Measurements from ENCODE around the gene LY6G6D. TPM values are rescaled to one million over a fixed set of nuclear protein-coding genes. Genes with fewer than 3 reads are reported as not detected.

Gene LY6G6D
- total RNA-seq, 1 experiment from 2014 or later: not detected

DNA sequence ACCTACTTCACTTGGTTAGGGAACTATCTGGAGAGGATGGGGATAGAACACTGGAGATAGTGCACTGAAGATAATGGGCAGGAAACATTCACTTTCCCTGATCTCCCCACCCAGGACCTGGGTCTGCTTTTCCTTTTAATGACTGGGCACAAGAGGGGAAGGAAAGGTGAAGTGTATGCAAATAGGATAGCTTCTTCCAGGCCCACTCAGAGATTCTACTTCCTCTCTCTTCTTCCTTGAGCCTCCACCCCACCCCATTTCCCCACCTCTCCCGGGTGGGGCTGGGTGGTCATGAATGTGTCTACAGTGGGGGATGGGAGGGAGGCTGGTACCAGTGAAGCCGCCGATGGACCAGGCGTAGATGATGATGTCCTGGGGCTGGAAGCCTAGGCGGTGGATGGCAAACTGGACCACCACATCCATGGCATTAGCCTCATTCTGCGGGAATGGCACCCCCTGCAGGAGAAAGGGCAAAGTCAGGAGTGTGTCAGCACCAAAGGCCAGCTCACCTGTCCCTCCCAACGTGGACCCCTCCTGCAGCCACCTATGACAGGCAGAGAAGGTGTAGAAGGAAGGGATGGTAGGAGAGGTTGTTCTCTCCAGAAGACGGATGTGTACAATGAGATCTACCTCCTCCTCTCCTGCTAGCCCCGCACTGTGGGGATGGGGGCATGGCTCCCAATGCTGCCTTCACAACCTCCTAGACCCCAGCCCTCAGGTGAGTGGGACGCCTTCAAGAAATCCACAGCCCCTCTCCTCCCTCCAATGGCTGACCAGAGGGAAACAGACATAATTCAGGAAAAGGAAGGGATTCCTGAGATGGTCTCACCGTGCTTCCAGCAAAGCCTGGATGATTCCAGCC, 25.7 kb upstream of the LY6G6D start:
- ChIA-PET POLR2A (interaction anchor here (1.3 kb wide), 1 partner anchor 14 kb away, joined by 4 read pairs; no protein-coding TSS in a partner anchor), CTCF (interaction anchor here (0.5 to 2.2 kb wide), 33 partner anchors 9 to 488 kb away, joined by 3 to 20 read pairs (median 4); partner anchors contain the start of genes ABHD16A, APOM, ATP6V1G2 and C6orf47)
- peak; percentile 69 for DNase-seq (ENCODE audit: low spot score)
- peak; percentile 86 for ATAC-seq
- no peak overlapping the region for H3K4me3 Mint-ChIP-seq
- TF ChIP-seq CREB1 (CRISPR knock-in tag; IDR thresholded peaks at IDR 0.05): no peak
- no peaks in the 10 kb centered on the region for H3K27me3 Mint-ChIP-seq (ENCODE audit: low read depth)
- H3K9me3 Mint-ChIP-seq: no peaks in the 10 kb centered on the region
- no peak overlapping the region for H3K27ac Mint-ChIP-seq
- H3K4me1 Mint-ChIP-seq: no peaks in the 10 kb centered on the region
- H3K36me3 Mint-ChIP-seq: peaks cover 15% of the 10 kb centered on the region

DNA sequence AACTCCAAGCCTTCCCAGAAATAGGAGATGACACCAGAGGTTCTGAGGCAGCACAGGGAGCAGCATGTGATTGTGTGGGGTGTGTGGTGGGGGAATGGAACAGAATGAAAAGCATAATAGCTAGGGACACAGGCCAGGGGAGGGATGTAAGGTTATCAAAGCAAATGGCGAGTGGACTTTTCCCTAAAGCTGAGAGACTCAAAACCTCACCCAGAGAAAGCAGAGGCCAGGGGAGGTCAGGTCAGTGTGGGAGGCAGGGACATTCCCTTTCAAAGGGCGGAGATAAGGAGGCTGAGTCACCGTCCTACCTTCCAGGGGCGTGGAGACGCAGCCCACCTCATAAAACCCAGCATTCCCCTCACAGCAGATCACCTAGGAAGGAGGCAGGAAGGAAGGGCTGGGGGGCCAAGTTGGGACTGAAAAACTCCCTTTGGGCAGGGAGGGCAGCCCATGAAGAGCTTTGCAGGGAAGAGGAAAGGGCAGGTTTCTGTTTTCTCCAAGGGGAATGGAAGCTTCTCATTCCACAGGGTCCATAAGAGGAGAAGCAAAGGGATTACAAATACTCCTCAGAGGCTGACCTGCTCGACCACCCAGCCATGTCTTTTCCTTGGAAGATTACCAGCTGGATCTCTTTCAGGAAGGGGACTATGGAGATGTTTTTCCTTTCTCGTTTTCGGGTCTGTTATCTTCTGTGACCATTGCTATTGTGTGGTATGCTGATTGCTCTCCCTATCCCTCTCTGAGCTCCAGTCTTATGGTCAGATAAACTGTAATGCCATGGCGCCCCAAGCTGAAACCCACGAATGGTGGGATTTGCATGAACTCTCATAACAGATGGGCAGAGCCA, 24.7 kb upstream of the LY6G6D start:
- Mint-ChIP-seq H3K9me3 (no peaks in the 10 kb centered on the region), H3K27ac (no peak overlapping the region), H3K36me3 (peaks cover 19% of the 10 kb centered on the region), H3K4me1 (no peaks in the 10 kb centered on the region), H3K4me3 (no peak overlapping the region), H3K27me3 (ENCODE audit: low read depth) (no peaks in the 10 kb centered on the region)
- TF ChIP-seq TCF7 (CRISPR knock-in tag; IDR thresholded peaks at IDR 0.05; ENCODE audit: low read depth): no peak
- TF ChIP-seq ATF1 (CRISPR knock-in tag; IDR thresholded peaks at IDR 0.05): no peak
- ChIA-PET POLR2A (interaction anchor here (1.3 kb wide), 1 partner anchor 13 kb away, joined by 4 read pairs; no protein-coding TSS in a partner anchor), CTCF (interaction anchor here (0.5 to 2.2 kb wide), 35 partner anchors 10 to 487 kb away, joined by 3 to 20 read pairs (median 4); partner anchors contain the start of genes ABHD16A, APOM, ATP6V1G2 and C6orf47)
- DNase-seq (ENCODE audit: low spot score) (no peak), ATAC-seq (no peak)

DNA sequence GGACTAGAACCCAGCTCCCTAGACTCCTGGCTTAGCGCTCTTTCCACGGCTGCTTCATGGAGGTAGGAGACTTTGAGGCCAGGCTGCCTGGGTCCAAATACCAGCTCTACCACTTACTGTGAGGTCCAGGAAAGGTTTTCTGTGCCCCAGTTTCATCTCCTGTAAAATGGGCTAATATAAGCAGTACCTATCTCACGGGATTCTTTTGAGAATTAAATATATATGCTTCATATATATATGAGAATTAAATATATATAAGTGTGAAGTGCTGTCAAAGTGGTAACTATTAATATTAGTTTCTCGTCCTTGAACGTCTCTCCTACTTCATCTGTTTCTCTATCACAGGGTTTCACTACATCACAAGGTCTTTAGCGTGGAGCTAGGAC, 24.1 kb upstream of the LY6G6D start:
- H3K4me3 Mint-ChIP-seq: no peak overlapping the region
- TF ChIP-seq KAT7 (CRISPR knock-in tag; IDR thresholded peaks at IDR 0.05; ENCODE audit: borderline replicate concordance) (no peak), NFATC4 (CRISPR knock-in tag; IDR thresholded peaks at IDR 0.05) (no peak), CREM (CRISPR knock-in tag; IDR thresholded peaks at IDR 0.05) (no peak), JAZF1 (CRISPR knock-in tag; IDR thresholded peaks at IDR 0.05) (no peak), HMGA2 (CRISPR knock-in tag; IDR thresholded peaks at IDR 0.05) (no peak), ZNF416 (CRISPR knock-in tag; IDR thresholded peaks at IDR 0.05) (no peak), JUN (CRISPR knock-in tag; IDR thresholded peaks at IDR 0.05) (no peak), CBFB (CRISPR knock-in tag; IDR thresholded peaks at IDR 0.05; ENCODE audit: low read depth) (no peak), CREB1 (CRISPR knock-in tag; IDR thresholded peaks at IDR 0.05) (no peak), GTF2I (CRISPR knock-in tag; conservative IDR thresholded peaks at IDR 0.05) (no peak)
- TF ChIP-seq, protein P1, sequence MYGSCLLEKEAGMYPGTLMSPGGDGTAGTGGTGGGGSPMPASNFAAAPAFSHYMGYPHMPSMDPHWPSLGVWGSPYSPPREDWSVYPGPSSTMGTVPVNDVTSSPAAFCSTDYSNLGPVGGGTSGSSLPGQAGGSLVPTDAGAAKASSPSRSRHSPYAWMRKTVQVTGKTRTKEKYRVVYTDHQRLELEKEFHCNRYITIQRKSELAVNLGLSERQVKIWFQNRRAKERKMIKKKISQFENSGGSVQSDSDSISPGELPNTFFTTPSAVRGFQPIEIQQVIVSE (CRISPR knock-in tag; IDR thresholded peaks at IDR 0.05; ENCODE audit: borderline replicate concordance): no peak
- TF ChIP-seq, protein P2, sequence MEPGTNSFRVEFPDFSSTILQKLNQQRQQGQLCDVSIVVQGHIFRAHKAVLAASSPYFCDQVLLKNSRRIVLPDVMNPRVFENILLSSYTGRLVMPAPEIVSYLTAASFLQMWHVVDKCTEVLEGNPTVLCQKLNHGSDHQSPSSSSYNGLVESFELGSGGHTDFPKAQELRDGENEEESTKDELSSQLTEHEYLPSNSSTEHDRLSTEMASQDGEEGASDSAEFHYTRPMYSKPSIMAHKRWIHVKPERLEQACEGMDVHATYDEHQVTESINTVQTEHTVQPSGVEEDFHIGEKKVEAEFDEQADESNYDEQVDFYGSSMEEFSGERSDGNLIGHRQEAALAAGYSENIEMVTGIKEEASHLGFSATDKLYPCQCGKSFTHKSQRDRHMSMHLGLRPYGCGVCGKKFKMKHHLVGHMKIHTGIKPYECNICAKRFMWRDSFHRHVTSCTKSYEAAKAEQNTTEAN (CRISPR knock-in tag; IDR thresholded peaks at IDR 0.05): no peak
- TF ChIP-seq, protein P3, sequence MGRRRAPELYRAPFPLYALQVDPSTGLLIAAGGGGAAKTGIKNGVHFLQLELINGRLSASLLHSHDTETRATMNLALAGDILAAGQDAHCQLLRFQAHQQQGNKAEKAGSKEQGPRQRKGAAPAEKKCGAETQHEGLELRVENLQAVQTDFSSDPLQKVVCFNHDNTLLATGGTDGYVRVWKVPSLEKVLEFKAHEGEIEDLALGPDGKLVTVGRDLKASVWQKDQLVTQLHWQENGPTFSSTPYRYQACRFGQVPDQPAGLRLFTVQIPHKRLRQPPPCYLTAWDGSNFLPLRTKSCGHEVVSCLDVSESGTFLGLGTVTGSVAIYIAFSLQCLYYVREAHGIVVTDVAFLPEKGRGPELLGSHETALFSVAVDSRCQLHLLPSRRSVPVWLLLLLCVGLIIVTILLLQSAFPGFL (CRISPR knock-in tag; IDR thresholded peaks at IDR 0.05; ENCODE audit: borderline replicate concordance): no peak
- TF ChIP-seq, protein P4, sequence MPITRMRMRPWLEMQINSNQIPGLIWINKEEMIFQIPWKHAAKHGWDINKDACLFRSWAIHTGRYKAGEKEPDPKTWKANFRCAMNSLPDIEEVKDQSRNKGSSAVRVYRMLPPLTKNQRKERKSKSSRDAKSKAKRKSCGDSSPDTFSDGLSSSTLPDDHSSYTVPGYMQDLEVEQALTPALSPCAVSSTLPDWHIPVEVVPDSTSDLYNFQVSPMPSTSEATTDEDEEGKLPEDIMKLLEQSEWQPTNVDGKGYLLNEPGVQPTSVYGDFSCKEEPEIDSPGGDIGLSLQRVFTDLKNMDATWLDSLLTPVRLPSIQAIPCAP (CRISPR knock-in tag; IDR thresholded peaks at IDR 0.05): no peak
- no peak overlapping the region for H3K27ac Mint-ChIP-seq
- DNase-seq (ENCODE audit: low spot score) (no peak), ATAC-seq (no peak)
- no peaks in the 10 kb centered on the region for H3K9me3 Mint-ChIP-seq
- H3K27me3 Mint-ChIP-seq (ENCODE audit: low read depth): no peaks in the 10 kb centered on the region
- ChIA-PET POLR2A (no interaction called here), CTCF (interaction anchor here (0.9 to 2.2 kb wide), 4 partner anchors 22 to 79 kb away, joined by 3 to 13 read pairs (median 4); no protein-coding TSS in a partner anchor)
- H3K36me3 Mint-ChIP-seq: peaks cover 20% of the 10 kb centered on the region
- no peaks in the 10 kb centered on the region for H3K4me1 Mint-ChIP-seq

Data from WTC11 (cell line).